Spleen (tissue), 7 donors: ENCODE data around the gene CLDN1.

ENCODE experiments used
- CTCF ChIP-seq, 11 experiments: fragments of 200-600 bp in 7 of 11; fragments of 450-650 bp in 4 of 11; sonication (generic) in 4 of 11; IDR thresholded peaks in 8 of 11; conservative IDR thresholded peaks in 3 of 11; 1 replicate in 7 of 11; 2 replicates in 4 of 11; pipeline versions ENCODE4 v1.4.0 to v1.8.0; 2016 to 2021; ENCODE audit warnings: antibody characterized with exemption in 11 of 11, inconsistent platforms in 4 of 11, mild to moderate bottlenecking in 1 of 11
- POLR2A ChIP-seq, 3 donors: fragments of 450-650 bp; IDR thresholded peaks; one replicate each; pipeline ENCODE4 v1.5.1; 2017; ENCODE audit warnings: antibody characterized with exemption in 3 of 3, mild to moderate bottlenecking in 1 of 3
- POLR2AphosphoS5 ChIP-seq, 3 donors: sonication (generic); formaldehyde crosslinking; IDR thresholded peaks; one replicate each; pipeline ENCODE4 v1.5.1; 2017; ENCODE audit warnings: antibody characterized with exemption in 3 of 3
- donor health status: DM: no; HTN: no; CAD: no; lungs with moderate emphysema.
- donor health status: DM: no; HTN: no; CAD: no.
- donor health status: DM: no; HTN: no; CAD: no.

- no peak for TF ChIP-seq POLR2A (IDR thresholded peaks at IDR 0.05)
- no peak for TF ChIP-seq CTCF (IDR thresholded peaks at IDR 0.05 in 8 of 11, conservative IDR thresholded peaks at IDR 0.05 in 3 of 11)
- no peak for TF ChIP-seq POLR2AphosphoS5 (IDR thresholded peaks at IDR 0.05)
Measured at GRCh38 chr3:190289989-190290388, 32.3 kb downstream of the CLDN1 start.
